ENCODE data around the gene UHRF2.
"Not testable (repeated sequence)": the region's sequence is repeated elsewhere in the genome, so short reads cannot be mapped to it uniquely, and the experiment has no call there.

Gene UHRF2

DNA sequence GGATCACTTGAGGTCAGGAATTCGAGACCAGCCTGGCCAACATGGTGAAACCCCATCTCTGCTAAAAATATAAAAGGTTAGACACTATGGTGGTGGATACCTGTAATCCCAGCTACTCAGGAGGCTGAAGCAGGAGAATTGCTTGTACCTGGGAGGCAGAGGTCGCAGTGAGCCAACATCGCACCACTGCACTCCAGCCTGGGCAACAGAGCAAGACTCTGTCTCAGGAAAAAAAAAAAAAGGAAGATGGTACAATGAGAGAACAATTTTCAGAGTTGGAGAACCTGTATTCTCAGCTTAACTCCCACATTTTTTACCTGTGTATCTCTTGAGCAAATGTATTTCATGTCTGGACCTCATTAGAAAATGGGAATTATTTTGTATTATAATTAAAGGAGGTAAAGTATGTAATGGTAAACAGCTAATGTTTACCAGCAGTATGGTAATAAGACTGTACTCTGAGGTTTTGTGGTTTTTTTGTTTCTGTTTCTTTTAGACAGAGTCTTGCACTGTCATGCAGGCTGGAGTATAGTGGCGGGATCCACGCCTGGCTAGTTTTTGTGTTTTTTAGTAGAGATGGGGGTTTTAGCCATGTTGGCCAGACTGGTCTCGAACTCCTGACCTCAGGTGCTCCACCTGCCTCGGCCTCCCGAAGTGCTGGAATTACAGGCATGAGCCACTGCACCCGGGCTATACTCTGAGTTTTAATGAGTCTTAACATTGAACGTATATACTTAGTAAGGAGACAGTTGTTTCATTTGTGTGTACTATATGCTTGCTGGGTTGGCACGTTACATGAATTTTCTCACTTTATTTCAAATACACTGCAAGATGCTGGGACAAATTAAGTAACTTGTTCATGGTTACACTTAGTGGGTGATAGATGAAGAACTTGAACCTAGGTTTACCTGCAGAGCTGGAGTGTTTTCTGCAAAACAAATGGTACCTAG, 16.2 kb downstream of the UHRF2 start:
- no peak for DNase-seq

- DNase-seq, result no peak
These were observed 18.0 kb downstream of the UHRF2 start for GRCh38 chr9:6431038-6431437.

DNA sequence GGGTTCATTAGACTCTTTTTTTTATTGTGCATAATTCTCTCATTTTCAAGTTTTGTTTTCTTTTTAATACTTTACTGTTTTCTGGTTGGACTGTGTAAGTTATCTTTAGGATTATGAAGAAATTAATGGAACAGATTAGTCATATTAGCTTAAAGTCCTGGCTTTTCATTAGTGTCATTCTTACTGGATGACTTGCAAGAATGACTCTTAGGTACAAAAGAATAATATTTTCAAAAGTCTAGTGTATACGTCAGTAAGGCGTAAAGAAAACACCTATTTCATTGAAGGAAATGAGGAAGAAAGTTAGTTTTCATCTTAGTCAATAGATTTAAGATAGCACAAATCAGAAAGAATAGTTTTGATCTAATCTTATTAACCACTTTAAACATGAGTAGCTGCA, 20.4 kb downstream of the UHRF2 start:
- no peak for DNase-seq

DNA sequence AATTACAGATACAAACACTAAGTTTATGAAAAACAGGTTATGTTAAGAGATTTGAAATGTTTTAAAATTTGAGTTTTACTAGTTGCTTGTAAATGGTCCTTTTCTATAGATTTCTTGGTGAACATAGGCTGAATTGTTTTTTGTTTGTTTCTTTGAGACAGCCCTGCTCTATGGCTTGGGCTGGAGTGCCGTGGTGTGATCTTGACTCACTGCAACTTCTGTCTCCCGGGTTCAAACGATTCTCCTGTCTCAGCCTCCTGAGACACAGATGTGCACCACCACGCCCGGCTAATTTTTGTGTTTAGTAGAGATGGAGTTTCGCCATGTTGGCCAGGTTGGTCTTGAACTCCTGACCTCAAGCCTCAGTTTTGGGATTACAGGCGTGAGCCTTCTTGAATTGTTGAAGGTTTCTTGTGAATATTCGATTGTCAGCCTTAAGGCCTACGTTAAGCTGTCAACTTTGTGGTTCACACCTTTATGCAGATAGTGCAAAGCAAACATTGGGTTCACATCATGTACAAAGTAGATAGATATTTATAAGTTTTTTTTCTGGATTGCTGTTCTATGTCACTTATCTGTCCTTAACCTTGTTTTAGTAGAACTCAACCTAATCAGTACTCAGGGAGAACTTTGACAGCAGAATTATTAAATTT, 26.2 kb downstream of the UHRF2 start:
- no peak for DNase-seq

- no peak for DNase-seq
These were observed 27.4 kb downstream of the UHRF2 start for GRCh38 chr9:6440405-6440804.

- no peak for DNase-seq
These were observed 28.3 kb downstream of the UHRF2 start for GRCh38 chr9:6441269-6441668.

DNA sequence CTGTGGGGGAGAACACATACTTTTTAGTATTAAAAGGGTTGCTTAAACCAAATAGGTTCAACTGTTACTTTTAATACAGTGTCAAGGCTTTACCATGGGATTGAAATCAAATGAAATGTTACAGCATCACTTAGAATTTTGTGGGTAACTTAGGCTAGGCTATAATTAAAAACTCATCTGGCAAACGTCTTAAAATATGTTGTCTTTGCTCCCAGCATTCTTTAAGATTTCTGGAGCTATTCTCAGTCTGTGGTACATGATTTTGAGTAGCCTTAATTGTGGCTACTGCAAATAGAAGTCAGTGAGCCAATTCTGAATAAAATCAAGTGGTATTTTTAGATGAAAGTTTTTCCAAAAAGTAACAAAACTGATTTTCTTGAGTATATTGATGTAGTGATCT, 30.7 kb downstream of the UHRF2 start:
- DNase-seq, result no peak

- DNase-seq, result no peak
These were observed 31.1 kb downstream of the UHRF2 start for GRCh38 chr9:6444128-6444527.

- no peak for DNase-seq
These were observed 36.1 kb downstream of the UHRF2 start for GRCh38 chr9:6449086-6449485.

- DNase-seq, result peak; percentile 32
These were observed 36.6 kb downstream of the UHRF2 start for GRCh38 chr9:6449645-6450044.

- no peak for DNase-seq
These were observed 37.8 kb downstream of the UHRF2 start for GRCh38 chr9:6450641-6451375.

DNA sequence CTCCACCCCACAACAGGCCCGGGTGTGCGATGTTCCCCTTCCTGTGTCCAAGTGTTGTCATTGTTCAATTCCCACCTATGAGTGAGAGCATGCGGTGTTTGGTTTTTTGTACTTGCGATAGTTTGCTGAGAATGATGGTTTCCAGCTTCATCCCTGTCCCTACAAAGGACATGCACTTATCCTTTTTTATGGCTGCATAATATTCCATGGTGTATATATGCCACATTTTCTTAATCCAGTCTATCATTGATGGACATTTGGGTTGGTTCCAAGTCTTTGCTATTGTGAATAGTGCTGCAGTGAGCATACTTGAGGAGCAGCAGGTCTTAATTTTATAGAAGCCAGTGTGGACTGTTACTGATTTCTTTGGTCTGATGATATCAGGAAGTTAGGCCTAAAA, 42.3 kb downstream of the UHRF2 start:
- DNase-seq, result not testable (repeated sequence)

DNA sequence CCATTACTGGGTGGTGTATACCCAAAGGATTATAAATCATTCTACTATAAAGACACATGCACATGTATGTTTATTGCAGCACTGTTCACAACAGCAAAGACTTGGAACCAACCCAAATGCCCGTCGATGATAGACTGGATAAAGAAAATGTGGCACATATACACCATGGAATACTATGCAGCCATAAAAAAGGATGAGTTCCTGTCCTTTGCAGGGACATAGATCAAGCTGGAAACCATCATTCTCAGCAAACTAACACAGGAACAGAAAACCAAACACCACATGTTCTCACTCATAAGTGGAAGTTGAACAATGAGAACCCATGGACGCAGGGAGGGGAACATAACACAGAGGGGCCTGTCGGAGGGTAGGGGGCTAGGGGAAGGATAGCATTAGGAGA, 45.7 kb downstream of the UHRF2 start:
- not testable (repeated sequence) for DNase-seq

DNA sequence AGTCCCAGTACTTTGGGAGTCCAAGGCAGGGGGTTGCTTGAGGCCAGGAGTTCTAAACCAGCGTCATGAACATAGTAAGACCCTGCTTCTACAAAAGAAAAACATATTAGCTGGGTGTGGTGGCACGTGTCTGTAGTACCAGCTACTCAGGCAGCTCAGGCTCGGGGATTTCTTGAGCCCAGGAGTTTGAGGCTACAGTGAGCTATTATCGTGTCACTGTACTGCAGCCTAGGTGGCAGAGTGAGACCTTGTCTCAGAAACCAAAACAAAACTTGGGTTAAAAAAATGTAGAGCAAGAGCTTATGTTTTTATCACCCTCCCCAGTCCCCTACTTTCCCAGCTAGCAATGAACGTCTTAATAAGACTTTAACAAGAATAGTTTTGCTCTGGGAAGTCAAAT, 46.7 kb downstream of the UHRF2 start:
- no peak for DNase-seq

DNA sequence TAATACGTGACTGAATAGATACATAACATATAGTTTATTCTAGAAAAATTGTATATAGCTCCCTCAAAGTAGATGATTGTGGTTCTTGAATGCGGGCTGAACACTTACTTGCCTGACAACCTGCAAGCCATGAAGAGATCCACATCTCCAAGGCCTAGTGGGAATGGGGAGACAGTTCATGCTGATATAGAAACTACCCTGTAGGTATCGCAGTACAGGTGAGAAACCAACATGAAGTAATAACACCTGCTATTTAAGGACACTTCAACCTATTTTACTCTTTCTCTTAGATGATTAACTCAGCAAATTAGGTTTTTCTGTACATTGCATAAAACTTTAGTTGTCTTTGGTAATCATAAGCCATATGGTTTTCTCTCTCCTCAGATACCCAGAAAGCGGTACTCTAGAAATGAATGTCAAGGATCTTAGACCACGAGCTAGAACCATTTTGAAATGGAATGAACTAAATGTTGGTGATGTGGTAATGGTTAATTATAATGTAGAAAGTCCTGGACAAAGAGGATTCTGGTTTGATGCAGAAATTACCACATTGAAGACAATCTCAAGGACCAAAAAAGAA, 47.3 kb downstream of the UHRF2 start:
- no peak for DNase-seq

- no peak for DNase-seq
These were observed 48.6 kb downstream of the UHRF2 start for GRCh38 chr9:6461619-6462018.

GRCh38 chr9:6467006-6467625, 54.1 kb downstream of the UHRF2 start:
- DNase-seq, result no peak

DNA sequence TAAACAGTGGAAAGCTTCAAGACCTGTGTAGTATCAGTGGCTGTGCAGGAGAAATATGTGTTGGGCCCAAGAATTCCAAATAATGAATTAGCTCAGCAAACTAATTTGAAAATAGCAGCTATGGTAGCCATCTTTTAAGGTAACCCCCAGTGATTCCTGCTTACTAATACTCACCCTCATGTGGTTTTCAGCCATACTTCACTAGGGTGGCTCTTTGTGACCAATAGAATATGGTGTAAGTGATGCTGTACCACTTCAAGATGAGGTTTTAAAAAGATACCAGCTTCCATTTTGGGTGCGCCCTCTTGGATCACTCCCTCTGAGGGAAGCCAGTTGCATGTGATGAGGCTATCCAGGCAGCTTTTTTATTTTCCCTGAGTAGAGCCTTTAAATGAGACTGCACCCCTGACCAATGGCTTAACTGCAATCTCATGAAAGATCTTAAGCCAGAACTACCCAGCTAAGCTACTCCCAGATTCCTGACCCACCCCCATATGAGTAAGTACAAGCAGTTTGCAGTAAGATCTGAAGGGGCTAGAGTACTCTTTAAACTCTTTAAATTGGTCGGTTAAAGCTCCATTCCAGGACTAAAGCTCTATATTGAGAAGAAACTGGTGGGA, 58.3 kb downstream of the UHRF2 start:
- no peak for DNase-seq

DNA sequence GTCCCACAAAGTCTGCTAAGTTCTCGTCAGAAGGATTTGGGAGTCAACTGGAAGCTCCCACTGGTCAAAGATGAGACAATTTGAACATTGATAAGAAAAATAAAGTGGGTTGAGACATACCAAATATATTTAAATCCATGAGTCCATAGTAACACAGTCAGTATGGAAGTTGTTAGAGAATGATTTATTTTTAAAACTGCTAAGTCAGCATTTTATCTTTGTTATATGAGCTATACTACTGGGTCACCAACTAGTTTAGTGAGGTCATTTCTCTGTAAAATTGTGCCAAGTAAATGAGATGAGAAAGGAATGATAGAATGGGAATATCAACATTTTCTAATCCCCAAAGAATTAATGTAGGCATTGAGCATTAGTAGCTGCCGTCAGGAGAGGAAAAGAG, 60.2 kb downstream of the UHRF2 start:
- DNase-seq, result no peak

DNA sequence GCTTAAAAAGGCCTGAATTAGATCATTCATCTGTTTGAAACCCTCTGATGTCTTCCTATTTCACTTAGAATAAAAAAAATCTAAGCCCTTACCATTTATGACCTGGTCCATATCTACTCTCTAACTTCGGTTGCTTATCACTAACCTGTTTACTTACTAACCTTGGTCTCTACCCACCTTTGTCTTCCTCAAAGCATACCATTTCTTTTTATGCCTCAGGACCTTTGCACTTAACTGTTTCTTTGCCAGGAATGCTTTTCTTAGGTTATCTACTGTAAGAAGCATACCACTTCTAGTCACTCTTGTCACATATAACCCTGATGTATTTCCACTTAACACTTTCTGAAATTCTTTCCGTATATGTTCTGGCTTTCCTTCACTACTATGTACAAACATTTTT, 67.0 kb downstream of the UHRF2 start:
- no peak for DNase-seq

DNA sequence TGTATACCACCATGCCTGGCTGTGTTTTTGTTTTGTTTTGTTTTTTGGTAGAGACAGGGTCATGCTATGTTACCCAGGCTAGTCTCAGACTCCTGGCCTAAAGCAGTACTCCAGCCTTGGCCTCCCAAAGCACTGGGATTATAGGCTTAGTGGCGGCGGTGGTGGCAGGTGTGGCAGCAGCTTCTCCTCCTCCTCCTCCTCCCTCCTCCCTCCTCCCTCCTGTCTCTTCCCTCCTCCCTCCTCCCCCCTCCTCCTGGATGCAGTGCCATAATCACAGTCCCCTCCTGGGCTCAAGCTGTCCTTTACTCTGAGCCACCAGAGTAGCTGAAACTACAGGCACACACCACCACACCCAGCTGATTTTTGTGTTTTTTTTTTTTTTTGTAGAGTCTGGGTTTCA, 71.2 kb downstream of the UHRF2 start:
- no peak for DNase-seq

- DNase-seq, result no peak
These were observed 75.4 kb downstream of the UHRF2 start for GRCh38 chr9:6488395-6488794.

Data from NCI-H226 (cell line).